HEK293 (cell line): ENCODE results near the gene NDOR1.
A peak's percentile ranks its signal among the peaks of the same experiment; 100 is the strongest.

ENCODE experiments used
- GLIS1 ChIP-seq: fragments of 450-650 bp; formaldehyde crosslinking; IDR thresholded peaks from 2 replicates; pipeline ENCODE4 v1.5.1; 2016; ENCODE audit warnings: missing biosample characterization, missing genetic modification characterization
- KLF8 ChIP-seq: fragments of 450-650 bp; formaldehyde crosslinking; IDR thresholded peaks from 2 replicates; pipeline ENCODE4 v1.5.1; 2016; ENCODE audit warnings: missing biosample characterization, missing genetic modification characterization
- SCRT2 ChIP-seq: fragments of 450-650 bp; formaldehyde crosslinking; IDR thresholded peaks from 2 replicates; pipeline ENCODE4 v1.5.1; 2016; ENCODE audit warnings: missing biosample characterization, missing genetic modification characterization
- TCF7L2 ChIP-seq: IDR thresholded peaks from 2 replicates; pipeline ENCODE4 v1.6.1; 2011; ENCODE audit warnings: low read depth, mild to moderate bottlenecking, inconsistent platforms, low read length, moderate library complexity, borderline replicate concordance
- ZBTB20 ChIP-seq: fragments of 450-650 bp; formaldehyde crosslinking; IDR thresholded peaks from 2 replicates; pipeline ENCODE4 v1.5.1; 2016; ENCODE audit warnings: missing biosample characterization, missing genetic modification characterization
- ZFHX2 ChIP-seq: fragments of 450-650 bp; formaldehyde crosslinking; conservative IDR thresholded peaks from 2 replicates; pipeline ENCODE4 v1.5.1; 2016; ENCODE audit warnings: missing biosample characterization, missing genetic modification characterization
- ZIC2 ChIP-seq: fragments of 450-650 bp; formaldehyde crosslinking; IDR thresholded peaks from 2 replicates; pipeline ENCODE4 v1.5.1; 2016; ENCODE audit warnings: missing biosample characterization, missing genetic modification characterization
- ZNF121 ChIP-seq: fragments of 450-650 bp; formaldehyde crosslinking; IDR thresholded peaks from 2 replicates; pipeline ENCODE4 v1.5.1; 2016; ENCODE audit warnings: missing biosample characterization, missing genetic modification characterization
- ZNF311 ChIP-seq: fragments of 450-650 bp; formaldehyde crosslinking; IDR thresholded peaks from 2 replicates; pipeline ENCODE4 v1.5.1; 2017; ENCODE audit warnings: missing biosample characterization, missing genetic modification characterization, borderline replicate concordance
- ZNF335 ChIP-seq: fragments of 450-650 bp; formaldehyde crosslinking; conservative IDR thresholded peaks from 2 replicates; pipeline ENCODE4 v1.5.1; 2016; ENCODE audit warnings: missing biosample characterization, missing genetic modification characterization
- ZNF423 ChIP-seq: fragments of 450-650 bp; formaldehyde crosslinking; IDR thresholded peaks from 2 replicates; pipeline ENCODE4 v1.5.1; 2016; ENCODE audit warnings: missing biosample characterization, missing genetic modification characterization
- ZNF48 ChIP-seq: fragments of 450-650 bp; formaldehyde crosslinking; IDR thresholded peaks from 2 replicates; pipeline ENCODE4 v1.5.1; 2016; ENCODE audit warnings: missing biosample characterization, missing genetic modification characterization
- ZNF501 ChIP-seq: fragments of 450-650 bp; formaldehyde crosslinking; IDR thresholded peaks from 2 replicates; pipeline ENCODE4 v1.5.1; 2016; ENCODE audit warnings: missing biosample characterization, missing genetic modification characterization
- ZNF514 ChIP-seq: fragments of 450-650 bp; formaldehyde crosslinking; IDR thresholded peaks from 2 replicates; pipeline ENCODE4 v1.5.1; 2016; ENCODE audit warnings: missing biosample characterization, missing genetic modification characterization
- ZNF600 ChIP-seq: fragments of 450-650 bp; formaldehyde crosslinking; IDR thresholded peaks from 2 replicates; pipeline ENCODE4 v1.5.1; 2016; ENCODE audit warnings: missing biosample characterization, missing genetic modification characterization
- ZNF660 ChIP-seq: fragments of 450-650 bp; IDR thresholded peaks from 2 replicates; pipeline ENCODE4 v1.5.1; 2018; ENCODE audit warnings: missing biosample characterization, mild to moderate bottlenecking, missing genetic modification characterization
- ZNF747 ChIP-seq: fragments of 450-650 bp; formaldehyde crosslinking; IDR thresholded peaks from 2 replicates; pipeline ENCODE4 v1.5.1; 2016; ENCODE audit warnings: missing biosample characterization, missing genetic modification characterization
- ZNF76 ChIP-seq: fragments of 450-650 bp; formaldehyde crosslinking; IDR thresholded peaks from 2 replicates; pipeline ENCODE4; 2016; ENCODE audit warnings: low read depth, missing biosample characterization, missing genetic modification characterization, borderline replicate concordance
- ZNF768 ChIP-seq: fragments of 450-650 bp; formaldehyde crosslinking; IDR thresholded peaks from 2 replicates; pipeline ENCODE4 v1.5.1; 2018; ENCODE audit warnings: missing biosample characterization, mild to moderate bottlenecking, missing genetic modification characterization
- ZNF843 ChIP-seq: fragments of 450-650 bp; formaldehyde crosslinking; IDR thresholded peaks from 2 replicates; pipeline ENCODE4 v1.5.1; 2016; ENCODE audit warnings: missing biosample characterization, missing genetic modification characterization
- ZSCAN16 ChIP-seq: fragments of 450-650 bp; formaldehyde crosslinking; IDR thresholded peaks from 2 replicates; pipeline ENCODE4 v1.5.1; 2016; ENCODE audit warnings: missing biosample characterization, missing genetic modification characterization
- ZSCAN30 ChIP-seq: fragments of 450-650 bp; IDR thresholded peaks from 2 replicates; pipeline ENCODE4 v1.5.1; 2018; ENCODE audit warnings: missing biosample characterization, mild to moderate bottlenecking, missing genetic modification characterization, moderate library complexity
- TF ChIP-seq, protein P1 (sequence below): fragments of 450-650 bp; formaldehyde crosslinking; IDR thresholded peaks from 2 replicates; pipeline ENCODE4 v1.5.1; 2016; ENCODE audit warnings: missing biosample characterization, missing genetic modification characterization
- TF ChIP-seq, protein P2 (sequence below): fragments of 450-650 bp; formaldehyde crosslinking; IDR thresholded peaks from 2 replicates; pipeline ENCODE4 v1.5.1; 2016; ENCODE audit warnings: missing biosample characterization, missing genetic modification characterization
- TF ChIP-seq, protein P3 (sequence below): fragments of 450-650 bp; IDR thresholded peaks from 2 replicates; pipeline ENCODE4 v1.5.1; 2018; ENCODE audit warnings: missing biosample characterization, missing genetic modification characterization
- TF ChIP-seq, protein P4 (sequence below): fragments of 450-650 bp; formaldehyde crosslinking; IDR thresholded peaks from 2 replicates; pipeline ENCODE4 v1.5.1; 2016; ENCODE audit warnings: missing biosample characterization, missing genetic modification characterization
- TF ChIP-seq, protein P5 (sequence below): fragments of 450-650 bp; formaldehyde crosslinking; IDR thresholded peaks from 2 replicates; pipeline ENCODE4 v1.5.1; 2016; ENCODE audit warnings: missing biosample characterization, missing genetic modification characterization

NDOR1 gene

DNA sequence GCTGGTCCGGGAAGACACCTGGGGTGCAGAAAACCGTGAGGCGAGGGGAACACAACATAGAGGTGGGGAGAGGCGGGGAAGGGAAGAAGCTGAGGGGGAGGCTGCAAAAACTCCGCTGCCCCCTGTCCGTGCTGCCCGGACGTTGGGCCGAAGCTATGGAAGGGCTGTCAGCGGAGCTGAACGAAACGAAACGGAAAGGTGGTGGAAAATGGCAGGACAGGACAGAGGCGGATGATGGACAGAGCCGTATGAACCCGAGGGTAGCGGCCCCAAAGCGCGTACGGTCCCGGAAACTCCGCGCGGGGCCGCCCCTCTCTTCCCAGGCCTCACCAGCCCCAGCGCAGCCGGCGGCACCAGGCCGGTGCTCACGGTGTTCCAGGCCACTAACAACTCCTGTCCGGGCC, 17.4 kb upstream of the NDOR1 start (continued):
- no peak for TF ChIP-seq GLIS1 (tag by site-specific recombination)
- TF ChIP-seq ZNF747 (tag by site-specific recombination), result no peak
- TF ChIP-seq ZNF600, result peak; percentile 36; the same call in 1 of the 2 replicates
- TF ChIP-seq, protein P1, sequence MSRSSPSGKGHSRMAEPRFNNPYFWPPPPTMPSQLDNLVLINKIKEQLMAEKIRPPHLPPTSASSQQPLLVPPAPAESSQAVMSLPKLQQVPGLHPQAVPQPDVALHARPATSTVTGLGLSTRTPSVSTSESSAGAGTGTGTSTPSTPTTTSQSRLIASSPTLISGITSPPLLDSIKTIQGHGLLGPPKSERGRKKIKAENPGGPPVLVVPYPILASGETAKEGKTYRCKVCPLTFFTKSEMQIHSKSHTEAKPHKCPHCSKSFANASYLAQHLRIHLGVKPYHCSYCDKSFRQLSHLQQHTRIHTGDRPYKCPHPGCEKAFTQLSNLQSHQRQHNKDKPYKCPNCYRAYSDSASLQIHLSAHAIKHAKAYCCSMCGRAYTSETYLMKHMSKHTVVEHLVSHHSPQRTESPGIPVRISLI (tag by site-specific recombination), result no peak
- TF ChIP-seq ZNF76 (tag by site-specific recombination), result no peak
- TF ChIP-seq, protein P2, sequence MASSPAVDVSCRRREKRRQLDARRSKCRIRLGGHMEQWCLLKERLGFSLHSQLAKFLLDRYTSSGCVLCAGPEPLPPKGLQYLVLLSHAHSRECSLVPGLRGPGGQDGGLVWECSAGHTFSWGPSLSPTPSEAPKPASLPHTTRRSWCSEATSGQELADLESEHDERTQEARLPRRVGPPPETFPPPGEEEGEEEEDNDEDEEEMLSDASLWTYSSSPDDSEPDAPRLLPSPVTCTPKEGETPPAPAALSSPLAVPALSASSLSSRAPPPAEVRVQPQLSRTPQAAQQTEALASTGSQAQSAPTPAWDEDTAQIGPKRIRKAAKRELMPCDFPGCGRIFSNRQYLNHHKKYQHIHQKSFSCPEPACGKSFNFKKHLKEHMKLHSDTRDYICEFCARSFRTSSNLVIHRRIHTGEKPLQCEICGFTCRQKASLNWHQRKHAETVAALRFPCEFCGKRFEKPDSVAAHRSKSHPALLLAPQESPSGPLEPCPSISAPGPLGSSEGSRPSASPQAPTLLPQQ (tag by site-specific recombination), result no peak
- TF ChIP-seq, protein P3, sequence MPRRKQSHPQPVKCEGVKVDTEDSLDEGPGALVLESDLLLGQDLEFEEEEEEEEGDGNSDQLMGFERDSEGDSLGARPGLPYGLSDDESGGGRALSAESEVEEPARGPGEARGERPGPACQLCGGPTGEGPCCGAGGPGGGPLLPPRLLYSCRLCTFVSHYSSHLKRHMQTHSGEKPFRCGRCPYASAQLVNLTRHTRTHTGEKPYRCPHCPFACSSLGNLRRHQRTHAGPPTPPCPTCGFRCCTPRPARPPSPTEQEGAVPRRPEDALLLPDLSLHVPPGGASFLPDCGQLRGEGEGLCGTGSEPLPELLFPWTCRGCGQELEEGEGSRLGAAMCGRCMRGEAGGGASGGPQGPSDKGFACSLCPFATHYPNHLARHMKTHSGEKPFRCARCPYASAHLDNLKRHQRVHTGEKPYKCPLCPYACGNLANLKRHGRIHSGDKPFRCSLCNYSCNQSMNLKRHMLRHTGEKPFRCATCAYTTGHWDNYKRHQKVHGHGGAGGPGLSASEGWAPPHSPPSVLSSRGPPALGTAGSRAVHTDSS (tag by site-specific recombination), result no peak
- TF ChIP-seq, protein P4, sequence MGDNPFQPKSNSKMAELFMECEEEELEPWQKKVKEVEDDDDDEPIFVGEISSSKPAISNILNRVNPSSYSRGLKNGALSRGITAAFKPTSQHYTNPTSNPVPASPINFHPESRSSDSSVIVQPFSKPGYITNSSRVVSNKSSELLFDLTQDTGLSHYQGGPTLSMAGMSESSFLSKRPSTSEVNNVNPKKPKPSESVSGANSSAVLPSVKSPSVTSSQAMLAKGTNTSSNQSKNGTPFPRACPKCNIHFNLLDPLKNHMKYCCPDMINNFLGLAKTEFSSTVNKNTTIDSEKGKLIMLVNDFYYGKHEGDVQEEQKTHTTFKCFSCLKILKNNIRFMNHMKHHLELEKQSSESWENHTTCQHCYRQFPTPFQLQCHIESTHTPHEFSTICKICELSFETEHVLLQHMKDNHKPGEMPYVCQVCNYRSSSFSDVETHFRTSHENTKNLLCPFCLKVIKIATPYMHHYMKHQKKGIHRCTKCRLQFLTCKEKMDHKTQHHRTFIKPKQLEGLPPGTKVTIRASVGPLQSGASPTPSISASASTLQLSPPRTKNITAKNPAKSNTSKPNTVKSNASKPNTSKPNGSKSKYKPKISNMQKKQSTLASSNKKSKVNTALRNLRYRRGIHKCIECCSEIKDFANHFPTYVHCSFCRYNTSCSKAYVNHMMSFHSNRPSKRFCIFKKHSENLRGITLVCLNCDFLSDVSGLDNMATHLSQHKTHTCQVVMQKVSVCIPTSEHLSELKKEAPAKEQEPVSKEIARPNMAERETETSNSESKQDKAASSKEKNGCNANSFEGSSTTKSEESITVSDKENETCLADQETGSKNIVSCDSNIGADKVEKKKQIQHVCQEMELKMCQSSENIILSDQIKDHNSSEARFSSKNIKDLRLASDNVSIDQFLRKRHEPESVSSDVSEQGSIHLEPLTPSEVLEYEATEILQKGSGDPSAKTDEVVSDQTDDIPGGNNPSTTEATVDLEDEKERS (tag by site-specific recombination), result peak; percentile 56; the same call in 1 of the 2 replicates
- TF ChIP-seq, protein P5, sequence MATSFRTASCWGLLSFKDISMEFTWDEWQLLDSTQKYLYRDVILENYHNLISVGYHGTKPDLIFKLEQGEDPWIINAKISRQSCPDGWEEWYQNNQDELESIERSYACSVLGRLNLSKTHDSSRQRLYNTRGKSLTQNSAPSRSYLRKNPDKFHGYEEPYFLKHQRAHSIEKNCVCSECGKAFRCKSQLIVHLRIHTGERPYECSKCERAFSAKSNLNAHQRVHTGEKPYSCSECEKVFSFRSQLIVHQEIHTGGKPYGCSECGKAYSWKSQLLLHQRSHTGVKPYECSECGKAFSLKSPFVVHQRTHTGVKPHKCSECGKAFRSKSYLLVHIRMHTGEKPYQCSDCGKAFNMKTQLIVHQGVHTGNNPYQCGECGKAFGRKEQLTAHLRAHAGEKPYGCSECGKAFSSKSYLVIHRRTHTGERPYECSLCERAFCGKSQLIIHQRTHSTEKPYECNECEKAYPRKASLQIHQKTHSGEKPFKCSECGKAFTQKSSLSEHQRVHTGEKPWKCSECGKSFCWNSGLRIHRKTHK (tag by site-specific recombination), result no peak
- no peak for TF ChIP-seq ZIC2
- no peak for TF ChIP-seq ZNF311 (tag by site-specific recombination)
- TF ChIP-seq ZNF501, result 0 out of 2 replicates have a peak, but pooled peaks have one; percentile 93
- 0 out of 2 replicates have a peak, but pooled peaks have one; percentile 6 for TF ChIP-seq ZNF423 (tag by site-specific recombination)
- no peak for TF ChIP-seq ZNF843 (tag by site-specific recombination)
- TF ChIP-seq SCRT2, result no peak
- TF ChIP-seq ZNF335, result no peak; the same call in 1 of the 2 replicates
- no peak for TF ChIP-seq ZNF121 (tag by site-specific recombination)
- no peak for TF ChIP-seq ZSCAN16
- no peak for TF ChIP-seq KLF8 (tag by site-specific recombination)
- TF ChIP-seq ZNF48 (tag by site-specific recombination), result no peak
- no peak for TF ChIP-seq ZBTB20 (tag by site-specific recombination)
- no peak for TF ChIP-seq TCF7L2
- no peak for TF ChIP-seq ZNF514 (tag by site-specific recombination)
- no peak for TF ChIP-seq ZSCAN30 (tag by site-specific recombination)
- no peak for TF ChIP-seq ZNF768
- no peak for TF ChIP-seq ZFHX2 (tag by site-specific recombination)
- no peak for TF ChIP-seq ZNF660
